Gastroesophageal sphincter (tissue), 3 donors: ENCODE results near the gene ATP6V0A1.

Experiments used
- POLR2AphosphoS5 ChIP-seq: sonication (generic); formaldehyde crosslinking; IDR thresholded peaks from one replicate; pipeline ENCODE4 v1.6.1; 2017; ENCODE audit warnings: antibody characterized with exemption
- TF ChIP-seq, protein P1 (sequence below), 4 experiments: fragments of 200-600 bp in 2 of 4; fragments of 450-650 bp in 2 of 4; sonication (generic) in 1 of 4; IDR thresholded peaks; one replicate each; pipeline ENCODE4 v1.5.1; 2017 to 2019; ENCODE audit warnings: antibody characterized with exemption in 4 of 4, mild to moderate bottlenecking in 2 of 4, moderate library complexity in 2 of 4

DNA sequence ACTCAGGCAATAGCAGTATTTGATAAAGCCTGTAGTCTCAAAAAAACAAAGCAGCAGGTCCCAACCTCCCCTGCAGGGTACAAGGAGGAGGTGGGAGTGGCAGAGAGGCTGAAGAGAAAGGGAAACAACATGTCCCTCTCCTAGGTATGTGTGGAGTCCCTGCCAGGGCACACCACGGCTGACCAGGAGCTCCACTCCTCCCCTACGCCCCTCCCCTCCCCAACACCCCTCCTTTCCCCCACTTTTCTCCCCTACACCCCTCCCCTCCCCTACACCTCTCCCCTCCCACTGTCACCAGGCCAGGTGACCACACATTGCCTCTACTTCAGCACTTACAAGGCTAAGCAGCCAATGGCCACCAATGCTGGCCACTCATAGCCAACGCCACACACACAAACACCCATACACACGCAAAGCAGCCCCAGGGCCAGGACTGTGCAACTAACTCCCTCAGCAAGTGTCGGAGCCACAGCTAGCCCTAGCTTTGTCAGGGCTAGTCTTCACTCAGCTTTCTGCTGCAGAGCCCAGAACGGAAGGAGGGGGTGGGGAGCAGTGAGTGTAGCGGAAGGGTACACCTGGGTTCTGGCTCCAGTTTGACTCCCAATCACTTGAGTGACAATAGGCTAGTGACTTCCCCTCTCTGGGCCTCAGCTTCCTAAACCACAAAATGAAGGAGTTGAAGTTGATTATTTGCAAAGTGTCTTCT lies 43.8 kb upstream of the ATP6V0A1 start:
- TF ChIP-seq, protein P1, sequence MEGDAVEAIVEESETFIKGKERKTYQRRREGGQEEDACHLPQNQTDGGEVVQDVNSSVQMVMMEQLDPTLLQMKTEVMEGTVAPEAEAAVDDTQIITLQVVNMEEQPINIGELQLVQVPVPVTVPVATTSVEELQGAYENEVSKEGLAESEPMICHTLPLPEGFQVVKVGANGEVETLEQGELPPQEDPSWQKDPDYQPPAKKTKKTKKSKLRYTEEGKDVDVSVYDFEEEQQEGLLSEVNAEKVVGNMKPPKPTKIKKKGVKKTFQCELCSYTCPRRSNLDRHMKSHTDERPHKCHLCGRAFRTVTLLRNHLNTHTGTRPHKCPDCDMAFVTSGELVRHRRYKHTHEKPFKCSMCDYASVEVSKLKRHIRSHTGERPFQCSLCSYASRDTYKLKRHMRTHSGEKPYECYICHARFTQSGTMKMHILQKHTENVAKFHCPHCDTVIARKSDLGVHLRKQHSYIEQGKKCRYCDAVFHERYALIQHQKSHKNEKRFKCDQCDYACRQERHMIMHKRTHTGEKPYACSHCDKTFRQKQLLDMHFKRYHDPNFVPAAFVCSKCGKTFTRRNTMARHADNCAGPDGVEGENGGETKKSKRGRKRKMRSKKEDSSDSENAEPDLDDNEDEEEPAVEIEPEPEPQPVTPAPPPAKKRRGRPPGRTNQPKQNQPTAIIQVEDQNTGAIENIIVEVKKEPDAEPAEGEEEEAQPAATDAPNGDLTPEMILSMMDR (IDR thresholded peaks at IDR 0.05) = no peak
- TF ChIP-seq POLR2AphosphoS5 = no peak
